HepG2 (cell line): ENCODE data around the gene ZNF134. TPM values are rescaled to one million over a fixed set of nuclear protein-coding genes. Genes with fewer than 3 reads are reported as not detected.
A peak's percentile ranks its signal among the peaks of the same experiment; 100 is the strongest.

Source experiments
- DMTF1 ChIP-seq: sonication (generic); formaldehyde crosslinking; IDR thresholded peaks from 2 replicates; pipeline ENCODE4 v1.4.0; 2020; ENCODE audit warnings: mild to moderate bottlenecking, missing genetic modification reagents
- GABPA ChIP-seq, 2 experiments: IDR thresholded peaks; 2 replicates each; pipeline ENCODE4 v1.6.1; 2011 to 2016; ENCODE audit warnings: low read depth in 2 of 2, low read length in 1 of 2, missing biosample characterization in 1 of 2, missing genetic modification characterization in 1 of 2
- HNRNPK ChIP-seq: fragments of 200-400 bp; formaldehyde crosslinking; IDR thresholded peaks from 2 replicates; pipeline ENCODE4 v1.6.1; 2018; ENCODE audit warnings: low read length, low read depth, moderate library complexity, mild to moderate bottlenecking; ENCODE audit not compliant: poor library complexity, severe bottlenecking
- NFE2L2 ChIP-seq: fragments of 150-350 bp; IDR thresholded peaks from 2 replicates; pipeline ENCODE4 v1.6.1; 2014; ENCODE audit warnings: low read length
- NKX3-1 ChIP-seq: sonication (generic); formaldehyde crosslinking; IDR thresholded peaks from 2 replicates; pipeline ENCODE4 v1.5.0; 2020; ENCODE audit warnings: missing genetic modification reagents
- NR2C2 ChIP-seq: sonication (generic); formaldehyde crosslinking; IDR thresholded peaks from 2 replicates; pipeline ENCODE4 v1.4.0; 2020; ENCODE audit warnings: missing genetic modification reagents, mild to moderate bottlenecking, moderate library complexity, borderline replicate concordance
- PRDM4 ChIP-seq: sonication (generic); formaldehyde crosslinking; IDR thresholded peaks from 2 replicates; pipeline ENCODE4 v1.9.0; 2021; ENCODE audit warnings: missing genetic modification reagents, borderline replicate concordance
- REPIN1 ChIP-seq: sonication (generic); formaldehyde crosslinking; IDR thresholded peaks from 2 replicates; pipeline ENCODE4 v1.8.0; 2022; ENCODE audit warnings: missing genetic modification reagents, low read depth, mild to moderate bottlenecking, borderline replicate concordance
- RERE ChIP-seq: IDR thresholded peaks from 2 replicates; pipeline ENCODE4 v1.6.1; 2016; ENCODE audit warnings: low read depth, missing genetic modification reagents, missing compliant biosample characterization
- TAF15 ChIP-seq: fragments of 200-400 bp; formaldehyde crosslinking; IDR thresholded peaks from one replicate; pipeline ENCODE4 v1.6.1; 2018; ENCODE audit warnings: mild to moderate bottlenecking, low read depth, low read length; ENCODE audit not compliant: poor library complexity, severe bottlenecking
- TBL1XR1 ChIP-seq: fragments of 150-350 bp; IDR thresholded peaks from 2 replicates; pipeline ENCODE4 v1.6.1; 2014; ENCODE audit warnings: borderline replicate concordance, low read length; ENCODE audit not compliant: partially characterized antibody
- TBX2 ChIP-seq: sonication (generic); formaldehyde crosslinking; IDR thresholded peaks from 2 replicates; pipeline ENCODE4 v1.5.0; 2020; ENCODE audit warnings: missing genetic modification reagents, mild to moderate bottlenecking, borderline replicate concordance
- ZBTB37 ChIP-seq: sonication (generic); formaldehyde crosslinking; IDR thresholded peaks from 2 replicates; pipeline ENCODE4 v1.4.0; 2020; ENCODE audit warnings: mild to moderate bottlenecking, missing genetic modification reagents
- ZNF256 ChIP-seq: sonication (generic); formaldehyde crosslinking; conservative IDR thresholded peaks from 2 replicates; pipeline ENCODE4 v1.4.0; 2020; ENCODE audit warnings: missing genetic modification reagents
- ZNF558 ChIP-seq: sonication (generic); formaldehyde crosslinking; IDR thresholded peaks from 2 replicates; pipeline ENCODE4 v1.9.0; 2022; ENCODE audit warnings: mild to moderate bottlenecking, missing genetic modification reagents, borderline replicate concordance
- polyA plus RNA-seq, 8 experiments: library from polyadenylated mRNA; depleted of rRNA in 3 of 8; stranded (reverse) in 7 of 8; unstranded in 1 of 8; fragments of >200 nt; fragmentation: Illumina TruSeq in 4 of 8; extraction: Trizol in 4 of 8; gene quantifications; 2 replicates each; pipeline versions ENCODE4 v1.2.1 to v1.2.3, GENCODE V29; 2011 to 2016; ENCODE audit warnings: low read depth in 4 of 8, missing spikeins in 1 of 8, mixed read lengths in 1 of 8; ENCODE audit not compliant: insufficient read depth in 1 of 8
- total RNA-seq, 5 experiments: library from RNA; depleted of rRNA; stranded (reverse); fragments of >200 nt; fragmentation: Illumina TruSeq; extraction: Trizol; gene quantifications; 2 replicates each; pipeline ENCODE4 v1.2.3, GENCODE V29; 2016; ENCODE audit warnings: low read depth in 1 of 5

The ZNF134 gene
- total and polyA plus RNA-seq, 2 of the 13 experiments (the other 11 are each of a cell fraction or from before 2014, with no cell fraction given), result 6.8 to 17.1 TPM

GRCh38 chr19:57613941-57614743 lies at the start of gene ZNF134 (continued):
- TF ChIP-seq PRDM4 (CRISPR knock-in tag) (no peak), NR2C2 (peak; percentile 71), ZNF558 (CRISPR knock-in tag) (no peak; the same call in 1 of the 2 replicates), TBX2 (CRISPR knock-in tag) (peak; percentile 85), ZBTB37 (no peak), TBL1XR1 (peak; percentile 41), RERE (CRISPR knock-in tag) (no peak), NFE2L2 (no peak), ZNF256 (CRISPR knock-in tag) (peak; percentile 62), REPIN1 (CRISPR knock-in tag) (peak; percentile 24; the same call in 1 of the 2 replicates), TAF15 (no peak), GABPA (IDR thresholded peaks at IDR 0.05; ENCODE audit: low read depth, low read length) (peak; percentile 94), GABPA (CRISPR knock-in tag; IDR thresholded peaks at IDR 0.05; ENCODE audit: low read depth) (peak; percentile 98), HNRNPK (no peak), NKX3-1 (CRISPR knock-in tag) (peak; percentile 74; the same call in 1 of the 2 replicates), DMTF1 (CRISPR knock-in tag) (no peak)
